GM21367 (cell line): ENCODE results near the gene TBC1D7.

Experiments
- ATAC-seq: cut with Tn5 transposase; IDR thresholded peaks from one replicate; pipeline ENCODE4 v1.9.1; 2021; ENCODE audit not compliant: unreplicated experiment

TBC1D7 gene

GRCh38 chr6:13328076-13328874 is at the start of gene TBC1D7:
Gene TBC1D7 (minus strand): TSS chr6:13328537. CDS start chr6:13326898, 1,639 bp downstream.
- ATAC-seq: peak; percentile 68

- no peak for ATAC-seq
These were observed 48.9 kb upstream of the TBC1D7 start for GRCh38 chr6:13377054-13377758.

DNA sequence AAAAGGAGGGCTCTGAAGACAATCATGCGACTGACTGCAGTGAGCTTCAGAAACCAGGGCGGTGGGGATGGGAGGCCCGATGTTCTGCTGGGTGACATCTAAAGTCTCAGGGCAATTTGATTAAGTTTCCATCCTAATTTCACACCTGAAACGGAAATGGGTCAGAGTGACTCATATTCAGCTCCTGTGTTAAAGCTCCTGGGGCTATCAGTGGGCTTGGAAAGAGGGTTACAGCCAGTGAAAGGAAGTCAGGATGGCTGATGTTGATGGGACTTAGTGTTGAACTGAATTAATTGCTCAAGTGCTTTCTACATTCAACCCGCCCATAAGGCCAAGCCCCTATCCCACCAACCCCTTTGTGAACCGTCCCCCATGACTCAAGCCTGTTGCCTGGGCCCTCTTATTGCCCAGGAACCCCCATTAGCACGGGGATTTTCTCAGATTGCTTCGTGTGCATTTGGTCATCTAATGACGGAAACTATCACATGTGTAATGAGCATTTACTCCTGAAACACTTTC is 47.1 kb upstream of the TBC1D7 start:
- peak; percentile 74 for ATAC-seq

DNA sequence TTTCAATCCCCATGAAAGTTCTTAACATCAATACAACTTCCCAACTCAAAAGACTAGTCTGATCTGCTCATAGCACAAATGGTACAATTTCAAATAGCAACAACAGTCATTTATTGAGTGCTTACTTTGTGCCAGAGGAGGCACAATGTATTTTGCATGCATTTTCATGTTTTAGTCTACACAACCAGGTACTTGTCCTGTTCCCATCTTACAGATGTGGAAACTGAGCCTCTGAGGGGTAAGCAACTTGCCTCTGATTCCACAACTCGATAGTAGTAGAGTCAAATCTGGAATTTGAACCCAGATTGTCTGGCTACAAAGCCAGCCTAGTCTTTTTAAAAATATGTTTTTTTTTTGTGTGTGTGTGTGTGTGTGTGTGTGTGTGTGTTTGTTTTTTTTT is 45.6 kb upstream of the TBC1D7 start:
- no peak for ATAC-seq

GRCh38 chr6:13373488-13373886 is 45.1 kb upstream of the TBC1D7 start:
- ATAC-seq: no peak

- no peak for ATAC-seq
These were observed 44.6 kb upstream of the TBC1D7 start for GRCh38 chr6:13372688-13373487.

DNA sequence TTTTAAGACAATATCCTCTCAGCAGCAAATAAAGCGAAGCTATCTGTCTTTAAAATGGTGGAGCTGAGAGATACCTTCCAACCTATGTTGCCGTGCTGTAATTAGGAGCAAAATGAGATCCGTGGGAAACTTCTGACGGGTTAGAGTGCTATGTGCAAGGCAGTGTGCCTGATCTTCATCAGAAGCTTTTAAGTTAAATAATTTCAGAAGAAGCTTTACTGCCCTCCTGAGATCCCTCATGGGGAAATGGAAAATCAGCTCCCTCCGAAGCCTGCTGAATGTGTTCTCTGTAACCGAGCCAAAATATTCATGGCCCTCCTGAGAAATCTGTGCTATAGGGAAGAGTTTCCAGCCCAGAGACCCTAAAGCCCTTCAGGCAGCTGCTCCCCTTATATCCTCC is 43.7 kb upstream of the TBC1D7 start:
- no peak for ATAC-seq

GRCh38 chr6:13371421-13372072 is 43.2 kb upstream of the TBC1D7 start:
- ATAC-seq: no peak

DNA sequence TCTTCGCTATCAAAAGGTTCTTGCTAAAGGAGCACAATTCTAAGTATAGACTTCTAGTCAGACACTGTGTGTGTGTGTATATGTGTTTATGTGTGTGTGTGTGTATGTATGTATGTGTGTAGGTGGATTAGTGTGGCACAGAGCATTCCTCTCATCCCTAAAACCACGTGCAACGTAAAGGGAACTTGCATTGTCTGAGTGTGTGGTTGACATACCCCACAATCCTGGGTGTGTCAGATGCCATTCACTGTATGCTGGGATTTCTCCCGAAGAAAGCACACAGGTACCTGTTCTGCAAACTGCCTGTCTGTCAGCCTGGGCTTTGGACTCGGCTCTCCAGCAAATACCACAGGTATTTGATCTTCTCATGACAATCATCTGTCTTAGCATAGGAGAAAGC is 42.3 kb upstream of the TBC1D7 start:
- no peak for ATAC-seq

GRCh38 chr6:13369591-13369990 is 41.3 kb upstream of the TBC1D7 start:
- ATAC-seq: no peak

- no peak for ATAC-seq
These were observed 40.4 kb upstream of the TBC1D7 start for GRCh38 chr6:13368731-13369115.

DNA sequence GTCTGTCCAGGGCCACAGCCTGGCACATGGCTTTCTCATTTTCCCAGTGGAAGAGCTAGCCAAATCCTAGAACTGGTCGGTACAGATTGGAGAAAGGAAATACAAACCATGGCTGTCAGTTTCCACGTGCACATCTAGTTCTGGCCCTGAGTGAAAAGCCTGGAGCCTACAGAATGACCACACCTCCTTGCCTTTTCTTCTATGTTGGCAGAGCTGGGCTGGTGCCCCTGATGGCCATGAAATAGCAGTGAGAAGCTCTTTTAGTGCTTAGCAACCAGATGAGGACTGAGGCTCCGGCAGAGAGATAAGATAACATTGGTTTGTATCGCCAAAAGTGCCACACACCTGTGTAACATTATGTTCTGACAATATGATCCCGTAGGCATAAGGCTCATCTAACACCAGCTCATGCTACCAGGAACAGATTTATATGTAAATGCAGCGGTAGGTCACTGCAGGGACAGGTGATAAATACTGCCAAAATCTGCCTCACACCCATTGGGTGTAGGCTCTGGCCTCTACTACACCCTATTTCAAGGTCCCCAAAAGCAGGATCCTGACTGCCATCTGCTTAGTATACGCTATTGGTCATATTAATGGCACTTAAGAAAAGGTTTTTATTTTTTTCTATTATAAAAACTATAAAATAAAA is 39.9 kb upstream of the TBC1D7 start:
- no peak for ATAC-seq

DNA sequence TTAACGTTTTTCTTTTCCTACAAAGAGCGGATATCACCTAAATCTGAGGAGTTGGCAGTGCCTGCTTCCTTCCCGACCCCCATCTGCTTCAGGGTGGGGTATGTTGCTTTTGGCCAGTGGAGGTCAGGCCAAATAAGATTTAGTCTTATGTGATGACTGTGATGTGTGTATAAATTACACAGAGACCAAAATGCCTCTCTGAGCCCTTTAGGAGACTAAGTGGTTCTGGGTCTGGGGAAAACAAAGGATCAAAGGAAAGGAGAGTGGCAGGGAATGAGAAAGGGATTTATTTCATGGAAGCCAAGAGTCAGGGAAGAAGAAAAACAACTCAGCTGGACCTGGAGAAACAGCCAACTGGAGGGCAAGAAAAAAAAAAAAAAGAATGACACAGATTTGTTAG is 39.1 kb upstream of the TBC1D7 start:
- no peak for ATAC-seq

DNA sequence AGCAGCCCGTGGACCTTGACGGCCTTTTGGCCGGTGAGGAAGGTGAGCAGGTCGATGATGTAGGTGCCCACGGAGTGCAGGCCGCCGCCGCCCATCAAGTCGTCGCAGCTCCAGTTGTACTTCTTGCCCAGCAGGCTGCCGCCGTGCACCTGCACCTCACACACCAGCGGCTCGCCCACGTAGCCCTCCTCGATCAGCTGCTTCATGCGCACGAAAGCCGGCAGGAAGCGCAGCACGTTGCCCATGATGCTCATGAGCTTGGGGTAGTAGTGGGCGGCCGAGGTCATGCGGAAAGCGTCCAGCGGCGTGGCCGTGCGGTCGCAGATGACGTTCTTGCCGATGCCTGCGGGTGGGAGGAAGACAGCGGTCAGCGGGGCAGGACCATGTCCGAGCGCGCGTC is 37.0 kb upstream of the TBC1D7 start:
- ATAC-seq: no peak

GRCh38 chr6:13364842-13365241 is 36.5 kb upstream of the TBC1D7 start:
- ATAC-seq: no peak

- ATAC-seq: no peak
These were observed 34.1 kb upstream of the TBC1D7 start for GRCh38 chr6:13362412-13362811.

DNA sequence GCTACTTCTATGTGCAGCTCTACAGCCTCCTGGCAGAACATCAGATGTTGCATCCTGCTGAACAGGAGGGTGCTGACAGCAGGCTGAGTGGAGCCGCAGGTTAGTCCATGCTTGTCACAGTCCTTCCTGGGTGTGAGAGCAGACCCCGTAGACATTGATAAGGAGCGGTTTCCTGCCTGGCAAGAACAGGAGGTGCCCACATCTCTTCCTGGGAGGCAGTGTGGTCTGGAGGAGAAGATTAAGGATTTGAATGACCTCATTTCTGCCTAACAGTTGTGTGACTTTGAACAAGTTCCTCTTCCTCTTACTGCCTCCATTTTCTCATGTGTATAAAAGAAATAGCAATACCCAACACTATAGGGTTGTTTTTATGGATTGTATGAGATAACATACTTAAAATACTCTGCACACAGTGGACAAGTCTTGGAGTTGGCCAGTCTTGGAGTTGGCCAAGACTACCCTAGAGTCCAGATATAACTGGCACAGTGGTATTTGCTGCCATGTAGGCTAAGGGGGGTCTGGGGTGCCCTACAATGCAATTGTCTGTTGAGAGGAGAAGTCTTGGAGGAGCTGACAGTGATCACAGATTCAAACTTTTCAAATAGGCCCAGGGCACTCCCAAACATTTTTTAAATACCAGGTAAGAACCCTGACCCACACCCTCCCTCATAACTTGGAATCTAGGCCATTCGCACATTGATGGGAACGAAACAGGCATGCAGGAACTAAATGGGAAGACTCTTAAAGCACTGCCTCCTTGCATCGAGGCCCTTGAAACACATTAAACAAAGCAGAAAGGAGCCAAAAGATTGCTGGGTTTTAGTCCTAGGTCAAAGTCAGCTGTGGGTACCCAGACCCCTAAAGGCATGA is 32.6 kb upstream of the TBC1D7 start:
- no peak for ATAC-seq

DNA sequence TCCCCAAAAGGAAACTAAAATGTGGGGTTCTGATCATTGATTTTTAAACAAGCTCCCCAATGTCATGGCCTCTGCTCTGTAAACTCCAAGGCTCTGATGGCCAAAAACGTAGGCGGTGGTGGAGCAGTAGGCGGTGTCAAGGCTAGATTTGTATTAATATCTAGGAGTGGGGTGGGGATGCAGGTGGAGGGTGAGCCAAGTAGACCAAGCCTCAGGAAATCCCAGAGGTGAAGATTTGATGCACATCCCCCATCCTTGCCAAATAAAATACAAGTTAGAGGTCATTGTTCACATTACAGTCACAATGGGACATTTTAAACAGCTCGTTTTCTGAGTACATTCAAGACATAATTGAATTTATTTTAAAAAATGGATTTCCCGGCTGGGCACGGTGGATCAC is 30.9 kb upstream of the TBC1D7 start:
- no peak for ATAC-seq

GRCh38 chr6:13358511-13358910 is 30.2 kb upstream of the TBC1D7 start:
- ATAC-seq: no peak
